GM21515 (cell line): ENCODE data around the gene VSIG4.
A peak's percentile ranks its signal among the peaks of the same experiment; 100 is the strongest.
"Not testable (repeated sequence)": the region's sequence is repeated elsewhere in the genome, so short reads cannot be mapped to it uniquely, and the experiment has no call there.

ENCODE experiments used
- ATAC-seq: cut with Tn5 transposase; IDR thresholded peaks from one replicate; pipeline ENCODE4 v1.9.1; 2021; ENCODE audit not compliant: unreplicated experiment

Gene VSIG4

GRCh38 chrX:65985922-65986588 is 53.8 kb downstream of the VSIG4 start:
- peak; percentile 55 for ATAC-seq

- no peak for ATAC-seq
Observed at GRCh38 chrX:65985211-65985610, 54.7 kb downstream of the VSIG4 start.

- not testable (repeated sequence) for ATAC-seq
Observed at GRCh38 chrX:65977161-65977560, 62.7 kb downstream of the VSIG4 start.

- ATAC-seq = no peak
Observed at GRCh38 chrX:65976161-65976560, 63.7 kb downstream of the VSIG4 start.

GRCh38 chrX:65975161-65975751 is 64.6 kb downstream of the VSIG4 start:
- ATAC-seq = not testable (repeated sequence)
